ENCODE results near the gene PLXNA3.
"Not testable (repeated sequence)": the region's sequence is repeated elsewhere in the genome, so short reads cannot be mapped to it uniquely, and the experiment has no call there.

The PLXNA3 gene

GRCh38 chrX:154496591-154497137 lies 38.6 kb downstream of the PLXNA3 start:
- in situ Hi-C loops (cut with MboI; ENCODE audit: low sequenced_read_pairs); H3K36me3 ChIP-seq (replicated peaks); H3K4me3 ChIP-seq; H3K27me3 ChIP-seq (ENCODE audit: low read depth); H3K9me3 ChIP-seq; DNase-seq (ENCODE audit: low spot score in 2 of 2): not testable (repeated sequence)
- peaks cover 12% of the 10 kb centered on the region for H3K4me1 ChIP-seq

GRCh38 chrX:154501423-154501822 lies 43.3 kb downstream of the PLXNA3 start:
- H3K9me3 ChIP-seq; H3K4me3 ChIP-seq; H3K27me3 ChIP-seq (ENCODE audit: low read depth); DNase-seq (ENCODE audit: low spot score in 2 of 2); in situ Hi-C loops (cut with MboI; ENCODE audit: low sequenced_read_pairs): not testable (repeated sequence)
- Histone ChIP-seq H3K4me1 (peaks cover 12% of the 10 kb centered on the region), H3K36me3 (replicated peaks) (peaks cover 14% of the 10 kb centered on the region)

- in situ Hi-C loops (cut with MboI; ENCODE audit: low sequenced_read_pairs): no loop called here
- Histone ChIP-seq H3K27me3 (ENCODE audit: low read depth) (no peaks in the 10 kb centered on the region), H3K36me3 (replicated peaks) (peaks cover 20% of the 10 kb centered on the region), H3K9me3 (no peaks in the 10 kb centered on the region), H3K4me1 (peaks cover 12% of the 10 kb centered on the region), H3K4me3 (no peak overlapping the region)
- no peak for DNase-seq (ENCODE audit: low spot score in 2 of 2)
Measured at GRCh38 chrX:154502098-154502497, 44.0 kb downstream of the PLXNA3 start.

- no peaks in the 10 kb centered on the region for H3K27me3 ChIP-seq (ENCODE audit: low read depth)
- no peak overlapping the region for H3K4me3 ChIP-seq
- no peak for DNase-seq (ENCODE audit: low spot score in 2 of 2)
- H3K4me1 ChIP-seq: peaks cover 12% of the 10 kb centered on the region
- peaks cover 27% of the 10 kb centered on the region for H3K36me3 ChIP-seq (replicated peaks)
- in situ Hi-C loops (cut with MboI; ENCODE audit: low sequenced_read_pairs): no loop called here
- H3K9me3 ChIP-seq: no peaks in the 10 kb centered on the region
Measured at GRCh38 chrX:154502989-154503388, 44.9 kb downstream of the PLXNA3 start.

- no peaks in the 10 kb centered on the region for H3K9me3 ChIP-seq
- no peak for DNase-seq (ENCODE audit: low spot score in 2 of 2)
- no peaks in the 10 kb centered on the region for H3K4me1 ChIP-seq
- no peaks in the 10 kb centered on the region for H3K27me3 ChIP-seq (ENCODE audit: low read depth)
- in situ Hi-C loops (cut with MboI; ENCODE audit: low sequenced_read_pairs): no loop called here
- peaks cover 43% of the 10 kb centered on the region for H3K36me3 ChIP-seq (replicated peaks)
- no peak overlapping the region for H3K4me3 ChIP-seq
Measured at GRCh38 chrX:154505734-154506133, 47.7 kb downstream of the PLXNA3 start.

GRCh38 chrX:154506483-154507332 lies 48.6 kb downstream of the PLXNA3 start:
- Histone ChIP-seq H3K9me3 (no peaks in the 10 kb centered on the region), H3K36me3 (replicated peaks) (peaks cover 52% of the 10 kb centered on the region), H3K4me1 (no peaks in the 10 kb centered on the region), H3K27me3 (ENCODE audit: low read depth) (no peaks in the 10 kb centered on the region), H3K4me3 (no peak overlapping the region)
- in situ Hi-C loops (cut with MboI; ENCODE audit: low sequenced_read_pairs): no loop called here
- DNase-seq (ENCODE audit: low spot score in 2 of 2): no peak

GRCh38 chrX:154507673-154508383 lies 49.7 kb downstream of the PLXNA3 start:
- Histone ChIP-seq H3K9me3 (no peaks in the 10 kb centered on the region), H3K4me3 (no peak overlapping the region), H3K36me3 (replicated peaks) (peaks cover 52% of the 10 kb centered on the region), H3K4me1 (no peaks in the 10 kb centered on the region), H3K27me3 (ENCODE audit: low read depth) (no peaks in the 10 kb centered on the region)
- DNase-seq (ENCODE audit: low spot score in 2 of 2): no peak
- in situ Hi-C loops (cut with MboI; ENCODE audit: low sequenced_read_pairs): no loop called here

GRCh38 chrX:154508384-154508745 lies 50.3 kb downstream of the PLXNA3 start:
- H3K27me3 ChIP-seq (ENCODE audit: low read depth): no peaks in the 10 kb centered on the region
- in situ Hi-C loops (cut with MboI; ENCODE audit: low sequenced_read_pairs): no loop called here
- peaks cover 52% of the 10 kb centered on the region for H3K36me3 ChIP-seq (replicated peaks)
- DNase-seq (ENCODE audit: low spot score in 2 of 2): no peak
- H3K4me3 ChIP-seq: no peak overlapping the region
- no peaks in the 10 kb centered on the region for H3K9me3 ChIP-seq
- H3K4me1 ChIP-seq: no peaks in the 10 kb centered on the region

- H3K36me3 ChIP-seq (replicated peaks): peaks cover 52% of the 10 kb centered on the region
- H3K27me3 ChIP-seq (ENCODE audit: low read depth): no peaks in the 10 kb centered on the region
- H3K4me3 ChIP-seq: no peak overlapping the region
- in situ Hi-C loops (cut with MboI; ENCODE audit: low sequenced_read_pairs): no loop called here
- no peaks in the 10 kb centered on the region for H3K9me3 ChIP-seq
- no peaks in the 10 kb centered on the region for H3K4me1 ChIP-seq
- no peak for DNase-seq (ENCODE audit: low spot score in 2 of 2)
Measured at GRCh38 chrX:154509455-154509854, 51.4 kb downstream of the PLXNA3 start.

GRCh38 chrX:154511761-154512160 lies 53.7 kb downstream of the PLXNA3 start:
- peaks cover 35% of the 10 kb centered on the region for H3K36me3 ChIP-seq (replicated peaks)
- no peaks in the 10 kb centered on the region for H3K9me3 ChIP-seq
- H3K27me3 ChIP-seq (ENCODE audit: low read depth): no peaks in the 10 kb centered on the region
- no peak for DNase-seq (ENCODE audit: low spot score in 2 of 2)
- in situ Hi-C loops (cut with MboI; ENCODE audit: low sequenced_read_pairs): no loop called here
- no peak overlapping the region for H3K4me3 ChIP-seq
- peaks cover 10% of the 10 kb centered on the region for H3K4me1 ChIP-seq

GRCh38 chrX:154512879-154513553 lies 54.9 kb downstream of the PLXNA3 start:
- Histone ChIP-seq H3K36me3 (replicated peaks) (peaks cover 25% of the 10 kb centered on the region), H3K4me1 (peaks cover 19% of the 10 kb centered on the region), H3K27me3 (ENCODE audit: low read depth) (no peaks in the 10 kb centered on the region), H3K4me3 (no peak overlapping the region), H3K9me3 (no peaks in the 10 kb centered on the region)
- no peak for DNase-seq (ENCODE audit: low spot score in 2 of 2)
- in situ Hi-C loops (cut with MboI; ENCODE audit: low sequenced_read_pairs): no loop called here

- DNase-seq (ENCODE audit: low spot score in 2 of 2): no peak
- no peaks in the 10 kb centered on the region for H3K27me3 ChIP-seq (ENCODE audit: low read depth)
- no peak overlapping the region for H3K4me3 ChIP-seq
- peaks cover 24% of the 10 kb centered on the region for H3K36me3 ChIP-seq (replicated peaks)
- peaks cover 19% of the 10 kb centered on the region for H3K4me1 ChIP-seq
- H3K9me3 ChIP-seq: no peaks in the 10 kb centered on the region
- in situ Hi-C loops (cut with MboI; ENCODE audit: low sequenced_read_pairs): no loop called here
Measured at GRCh38 chrX:154513716-154514115, 55.6 kb downstream of the PLXNA3 start.

- H3K4me3 ChIP-seq: peak overlapping the region; percentile 96
- peak in 1 of 2 experiments; percentile 32 for DNase-seq (ENCODE audit: low spot score in 2 of 2)
- no peaks in the 10 kb centered on the region for H3K27me3 ChIP-seq (ENCODE audit: low read depth)
- H3K9me3 ChIP-seq: no peaks in the 10 kb centered on the region
- H3K36me3 ChIP-seq (replicated peaks): peaks cover 11% of the 10 kb centered on the region
- H3K4me1 ChIP-seq: peaks cover 19% of the 10 kb centered on the region
- in situ Hi-C loops (cut with MboI; ENCODE audit: low sequenced_read_pairs): no loop called here
Measured at GRCh38 chrX:154515090-154515965, 57.2 kb downstream of the PLXNA3 start.

Data from HAP-1 (cell line).